ENCODE data around the gene NFE2L3. TPM values are rescaled to one million over a fixed set of nuclear protein-coding genes. Genes with fewer than 3 reads are reported as not detected.

NFE2L3 gene
- total and polyA plus RNA-seq, 2 donors (not counting 1 experiment from before 2014, with no cell fraction given): 1.4 to 1.6 TPM

DNA sequence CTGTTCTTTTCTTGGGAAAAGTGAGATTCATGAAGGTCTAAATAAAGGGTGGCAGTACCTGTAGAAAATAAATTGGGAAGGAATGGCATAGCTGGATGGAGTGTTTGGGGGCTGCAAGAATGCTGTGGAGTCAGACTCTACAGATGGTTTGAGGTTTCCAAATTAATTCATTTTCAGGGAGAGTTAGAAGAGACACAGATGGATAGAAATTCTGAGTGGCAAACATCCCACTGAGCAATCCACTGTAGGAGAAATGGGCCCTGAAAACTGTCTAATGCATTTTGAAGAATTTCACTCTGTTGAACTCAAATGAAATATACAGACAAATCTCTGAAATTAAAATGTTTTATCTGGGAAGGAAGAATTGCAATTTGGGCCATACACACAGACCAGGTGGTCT is 16.9 kb upstream of the NFE2L3 start:
- H2AFZ ChIP-seq (ENCODE audit: insufficient read depth, low read depth, low read length, poor library complexity, severe bottlenecking): no peak overlapping the region
- no peak overlapping the region for H3K9ac ChIP-seq (ENCODE audit: low read length)
- H3K27ac Mint-ChIP-seq: no peak overlapping the region
- no peak for DNase-seq
- TF ChIP-seq CTCF (IDR thresholded peaks at IDR 0.05): no peak
- TF ChIP-seq EZH2 (IDR thresholded peaks at IDR 0.05; ENCODE audit: borderline replicate concordance, insufficient read depth, low read depth, low read length, poor library complexity, severe bottlenecking): no peak
- H3K27me3 Mint-ChIP-seq: peaks cover 18% of the 10 kb centered on the region
- H3K27ac ChIP-seq (ENCODE audit: low read length in 2 of 2): no peak overlapping the region
- H3K4me1 Mint-ChIP-seq: no peaks in the 10 kb centered on the region
- H3K9me3 ChIP-seq (ENCODE audit: control extremely low read depth in 1 of 3, control insufficient read depth in 2 of 3, insufficient read depth in 1 of 3, low read length in 2 of 3): no peaks in the 10 kb centered on the region
- H3K4me3 ChIP-seq (ENCODE audit: control extremely low read depth in 1 of 5, extremely low read depth in 1 of 5, insufficient read depth in 1 of 5, low read depth in 2 of 5, low read length in 4 of 5): no peak overlapping the region
- H3K4me1 ChIP-seq (ENCODE audit: control insufficient read depth in 2 of 2, insufficient read depth in 2 of 2, low read length in 2 of 2): no peaks in the 10 kb centered on the region
- no peaks in the 10 kb centered on the region for H4K20me1 ChIP-seq (ENCODE audit: control insufficient read depth, insufficient read depth, low read length, poor library complexity, severe bottlenecking)
- POLR2A ChIA-PET: no interaction called here
- CTCF ChIA-PET: no interaction called here
- ATAC-seq (ENCODE audit: low read depth): no peak
- H3K79me2 ChIP-seq (ENCODE audit: control insufficient read depth, insufficient read depth, low read length): no peaks in the 10 kb centered on the region
- H3K4me3 Mint-ChIP-seq: no peak overlapping the region
- H3K36me3 ChIP-seq (replicated peaks in 1 of 2; ENCODE audit: control extremely low read depth in 1 of 2, control insufficient read depth in 1 of 2, extremely low read depth in 1 of 2, insufficient read depth in 2 of 2, low read length in 1 of 2): no peaks in the 10 kb centered on the region
- intact Hi-C loops (cut with micrococcal nuclease): no loop called here
- H3K9me3 Mint-ChIP-seq (ENCODE audit: insufficient read depth): peaks cover 5% of the 10 kb centered on the region
- H3K27me3 ChIP-seq (replicated peaks in 1 of 4; ENCODE audit: control extremely low read depth in 1 of 4, control insufficient read depth in 3 of 4, insufficient read depth in 4 of 4, low read length in 3 of 4): peaks cover 0 to 12% (median 4%) of the 10 kb centered on the region in 4 experiments
- no peak overlapping the region for H3K4me2 ChIP-seq (replicated peaks; ENCODE audit: low read depth, low read length, poor library complexity, severe bottlenecking)

- Histone ChIP-seq H3K79me2 (ENCODE audit: control insufficient read depth, insufficient read depth, low read length) (no peaks in the 10 kb centered on the region), H3K4me2 (replicated peaks; ENCODE audit: low read depth, low read length, poor library complexity, severe bottlenecking) (no peak overlapping the region), H3K4me1 (ENCODE audit: control insufficient read depth in 2 of 2, insufficient read depth in 2 of 2, low read length in 2 of 2) (no peaks in the 10 kb centered on the region), H3K4me3 (ENCODE audit: control extremely low read depth in 1 of 5, extremely low read depth in 1 of 5, insufficient read depth in 1 of 5, low read depth in 2 of 5, low read length in 4 of 5) (no peak overlapping the region), H3K36me3 (replicated peaks in 1 of 2; ENCODE audit: control extremely low read depth in 1 of 2, control insufficient read depth in 1 of 2, extremely low read depth in 1 of 2, insufficient read depth in 2 of 2, low read length in 1 of 2) (no peaks in the 10 kb centered on the region), H3K27ac (ENCODE audit: low read length in 2 of 2) (no peak overlapping the region), H3K9me3 (ENCODE audit: control extremely low read depth in 1 of 3, control insufficient read depth in 2 of 3, insufficient read depth in 1 of 3, low read length in 2 of 3) (no peaks in the 10 kb centered on the region), H2AFZ (ENCODE audit: insufficient read depth, low read depth, low read length, poor library complexity, severe bottlenecking) (no peak overlapping the region), H4K20me1 (ENCODE audit: control insufficient read depth, insufficient read depth, low read length, poor library complexity, severe bottlenecking) (no peaks in the 10 kb centered on the region), H3K27me3 (replicated peaks in 1 of 4; ENCODE audit: control extremely low read depth in 1 of 4, control insufficient read depth in 3 of 4, insufficient read depth in 4 of 4, low read length in 3 of 4) (peaks cover 0 to 9% (median 4%) of the 10 kb centered on the region in 4 experiments), H3K9ac (ENCODE audit: low read length) (no peak overlapping the region)
- no CpG with 5 or more reads among the region's 1 CpG for WGBS (ENCODE audit: insufficient coverage)
- intact Hi-C loops (cut with micrococcal nuclease): no loop called here
- Mint-ChIP-seq H3K4me1 (no peaks in the 10 kb centered on the region), H3K9me3 (ENCODE audit: insufficient read depth) (peaks cover 5% of the 10 kb centered on the region), H3K4me3 (no peak overlapping the region), H3K27me3 (peaks cover 17% of the 10 kb centered on the region), H3K27ac (no peak overlapping the region)
- ChIA-PET CTCF (no interaction called here), POLR2A (no interaction called here)
- TF ChIP-seq CTCF (IDR thresholded peaks at IDR 0.05): no peak
- TF ChIP-seq EZH2 (IDR thresholded peaks at IDR 0.05; ENCODE audit: borderline replicate concordance, insufficient read depth, low read depth, low read length, poor library complexity, severe bottlenecking): no peak
- no peak for ATAC-seq (ENCODE audit: low read depth)
- DNase-seq: no peak
Measured at GRCh38 chr7:26135551-26135950, 16.4 kb upstream of the NFE2L3 start.
